ENCODE measurements around the gene GATD1. TPM values are rescaled to one million over a fixed set of nuclear protein-coding genes. Genes with fewer than 3 reads are reported as not detected.

Gene GATD1
- 26.2 TPM for total RNA-seq
- long read RNA-seq, partial matches to known transcripts, result 2 of 3 reads
- long read RNA-seq, other reads (novel, unspliced or antisense), result 1 of 3 reads

GRCh38 chr11:777288-778255 lies at the start of gene GATD1:
Gene GATD1 (minus strand): TSS chr11:777487. CDS start chr11:777462, 25 bp downstream.
- intact Hi-C loops (cut with micrococcal nuclease), result no loop called here
- TF ChIP-seq, protein P1, sequence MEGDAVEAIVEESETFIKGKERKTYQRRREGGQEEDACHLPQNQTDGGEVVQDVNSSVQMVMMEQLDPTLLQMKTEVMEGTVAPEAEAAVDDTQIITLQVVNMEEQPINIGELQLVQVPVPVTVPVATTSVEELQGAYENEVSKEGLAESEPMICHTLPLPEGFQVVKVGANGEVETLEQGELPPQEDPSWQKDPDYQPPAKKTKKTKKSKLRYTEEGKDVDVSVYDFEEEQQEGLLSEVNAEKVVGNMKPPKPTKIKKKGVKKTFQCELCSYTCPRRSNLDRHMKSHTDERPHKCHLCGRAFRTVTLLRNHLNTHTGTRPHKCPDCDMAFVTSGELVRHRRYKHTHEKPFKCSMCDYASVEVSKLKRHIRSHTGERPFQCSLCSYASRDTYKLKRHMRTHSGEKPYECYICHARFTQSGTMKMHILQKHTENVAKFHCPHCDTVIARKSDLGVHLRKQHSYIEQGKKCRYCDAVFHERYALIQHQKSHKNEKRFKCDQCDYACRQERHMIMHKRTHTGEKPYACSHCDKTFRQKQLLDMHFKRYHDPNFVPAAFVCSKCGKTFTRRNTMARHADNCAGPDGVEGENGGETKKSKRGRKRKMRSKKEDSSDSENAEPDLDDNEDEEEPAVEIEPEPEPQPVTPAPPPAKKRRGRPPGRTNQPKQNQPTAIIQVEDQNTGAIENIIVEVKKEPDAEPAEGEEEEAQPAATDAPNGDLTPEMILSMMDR (IDR thresholded peaks at IDR 0.05; ENCODE audit: borderline replicate concordance), result no peak

GRCh38 chr11:826836-827145 lies 49.5 kb upstream of the GATD1 start:
- intact Hi-C loops (cut with micrococcal nuclease), result no loop called here
- peak overlapping the region; percentile 92 for H3K27ac ChIP-seq (replicated peaks)
- no peaks in the 10 kb centered on the region for H3K9me3 ChIP-seq (replicated peaks)
- no peaks in the 10 kb centered on the region for H3K27me3 ChIP-seq (ENCODE audit: low read depth)
- no peak for DNase-seq
- peak overlapping the region; percentile 73 for H3K4me3 ChIP-seq
- TF ChIP-seq, protein P1 (IDR thresholded peaks at IDR 0.05; ENCODE audit: borderline replicate concordance), result no peak
- H3K36me3 ChIP-seq, result peaks cover 42% of the 10 kb centered on the region
- H3K4me1 ChIP-seq, result peaks cover 88% of the 10 kb centered on the region

More at GRCh38 chr11:777288-778255, at the start of gene GATD1:
- no peaks in the 10 kb centered on the region for H3K27me3 ChIP-seq (ENCODE audit: low read depth)
- peaks cover 14% of the 10 kb centered on the region for H3K36me3 ChIP-seq
- DNase-seq, result peak; percentile 93
- H3K27ac ChIP-seq (replicated peaks), result peak within 1 kb of the TSS; percentile 87
- peaks cover 54% of the 10 kb centered on the region for H3K4me1 ChIP-seq
- H3K4me3 ChIP-seq, result peak within 1 kb of the TSS; percentile 94
- H3K9me3 ChIP-seq (replicated peaks), result no peaks in the 10 kb centered on the region

- TF ChIP-seq, protein P1 (IDR thresholded peaks at IDR 0.05; ENCODE audit: borderline replicate concordance), result no peak
- H3K4me3 ChIP-seq, result peak overlapping the region; percentile 73
- H3K27ac ChIP-seq (replicated peaks), result peak overlapping the region; percentile 92
- no peaks in the 10 kb centered on the region for H3K9me3 ChIP-seq (replicated peaks)
- intact Hi-C loops (cut with micrococcal nuclease), result no loop called here
- H3K4me1 ChIP-seq, result peaks cover 88% of the 10 kb centered on the region
- no peak for DNase-seq
- H3K27me3 ChIP-seq (ENCODE audit: low read depth), result no peaks in the 10 kb centered on the region
- H3K36me3 ChIP-seq, result peaks cover 43% of the 10 kb centered on the region
Observed at GRCh38 chr11:826227-826621, 48.9 kb upstream of the GATD1 start.

DNA sequence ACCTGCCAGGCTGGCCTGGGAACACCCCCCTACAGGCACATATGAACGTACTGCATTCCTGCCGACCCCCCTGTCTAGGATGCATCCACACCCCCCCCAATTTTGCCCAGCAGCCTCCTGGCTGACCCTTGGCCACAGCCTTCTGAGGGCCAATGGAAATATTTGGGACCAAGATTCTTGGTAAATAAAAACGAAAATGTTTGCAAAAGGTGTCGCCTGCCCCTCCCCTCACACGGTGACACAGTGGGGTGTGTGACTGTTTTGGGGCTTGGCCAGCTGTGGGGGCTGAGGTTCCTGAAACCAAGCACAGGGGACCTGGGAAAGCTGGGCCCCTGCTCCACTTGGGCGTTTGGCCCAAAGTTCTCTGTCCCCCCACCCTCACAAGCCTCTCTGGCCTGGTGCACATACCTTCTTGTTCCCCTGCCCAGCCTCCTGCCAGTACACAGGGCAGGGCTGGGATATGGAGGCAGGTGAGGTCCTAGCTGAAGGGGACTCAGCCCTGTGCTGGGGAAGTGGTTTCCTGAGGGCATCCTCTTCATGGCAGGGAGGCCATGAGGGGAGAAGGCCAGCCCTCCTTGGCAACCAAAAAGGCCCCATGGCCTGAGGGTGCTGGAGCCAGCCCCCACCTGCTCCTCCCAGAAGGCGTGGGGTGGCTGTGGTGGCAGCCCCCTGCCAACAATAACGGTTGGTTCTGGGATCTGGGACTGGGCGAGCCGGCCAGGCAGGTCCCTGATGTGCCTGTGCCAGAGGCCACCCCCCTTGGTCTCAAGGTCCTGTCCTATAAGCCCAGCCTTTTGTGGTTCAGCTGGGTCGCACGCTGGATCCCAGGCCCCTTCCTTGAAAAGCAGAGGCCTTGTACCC lies 48.3 kb upstream of the GATD1 start:
- H3K4me1 ChIP-seq, result peaks cover 88% of the 10 kb centered on the region
- intact Hi-C loops (cut with micrococcal nuclease), result no loop called here
- no peaks in the 10 kb centered on the region for H3K9me3 ChIP-seq (replicated peaks)
- no peak overlapping the region for H3K4me3 ChIP-seq
- H3K27me3 ChIP-seq (ENCODE audit: low read depth), result no peaks in the 10 kb centered on the region
- no peak for DNase-seq
- H3K27ac ChIP-seq (replicated peaks), result peak overlapping the region; percentile 92
- TF ChIP-seq, protein P1 (IDR thresholded peaks at IDR 0.05; ENCODE audit: borderline replicate concordance), result no peak
- peaks cover 43% of the 10 kb centered on the region for H3K36me3 ChIP-seq

- peaks cover 43% of the 10 kb centered on the region for H3K36me3 ChIP-seq
- peaks cover 87% of the 10 kb centered on the region for H3K4me1 ChIP-seq
- H3K27me3 ChIP-seq (ENCODE audit: low read depth), result no peaks in the 10 kb centered on the region
- TF ChIP-seq, protein P1 (IDR thresholded peaks at IDR 0.05; ENCODE audit: borderline replicate concordance), result no peak
- DNase-seq, result no peak
- no peak overlapping the region for H3K27ac ChIP-seq (replicated peaks)
- no peak overlapping the region for H3K4me3 ChIP-seq
- intact Hi-C loops (cut with micrococcal nuclease), result no loop called here
- H3K9me3 ChIP-seq (replicated peaks), result no peaks in the 10 kb centered on the region
Observed at GRCh38 chr11:824942-825341, 47.7 kb upstream of the GATD1 start.

All from left ventricle myocardium inferior (tissue), 1 donor.